HG03442 (cell line): ENCODE measurements around the gene ARHGAP26.

Experiments used
- ATAC-seq: cut with Tn5 transposase; IDR thresholded peaks from one replicate; pipeline ENCODE4 v1.9.1; 2021; ENCODE audit warnings: mild to moderate bottlenecking, moderate library complexity; ENCODE audit not compliant: unreplicated experiment

The ARHGAP26 gene

DNA sequence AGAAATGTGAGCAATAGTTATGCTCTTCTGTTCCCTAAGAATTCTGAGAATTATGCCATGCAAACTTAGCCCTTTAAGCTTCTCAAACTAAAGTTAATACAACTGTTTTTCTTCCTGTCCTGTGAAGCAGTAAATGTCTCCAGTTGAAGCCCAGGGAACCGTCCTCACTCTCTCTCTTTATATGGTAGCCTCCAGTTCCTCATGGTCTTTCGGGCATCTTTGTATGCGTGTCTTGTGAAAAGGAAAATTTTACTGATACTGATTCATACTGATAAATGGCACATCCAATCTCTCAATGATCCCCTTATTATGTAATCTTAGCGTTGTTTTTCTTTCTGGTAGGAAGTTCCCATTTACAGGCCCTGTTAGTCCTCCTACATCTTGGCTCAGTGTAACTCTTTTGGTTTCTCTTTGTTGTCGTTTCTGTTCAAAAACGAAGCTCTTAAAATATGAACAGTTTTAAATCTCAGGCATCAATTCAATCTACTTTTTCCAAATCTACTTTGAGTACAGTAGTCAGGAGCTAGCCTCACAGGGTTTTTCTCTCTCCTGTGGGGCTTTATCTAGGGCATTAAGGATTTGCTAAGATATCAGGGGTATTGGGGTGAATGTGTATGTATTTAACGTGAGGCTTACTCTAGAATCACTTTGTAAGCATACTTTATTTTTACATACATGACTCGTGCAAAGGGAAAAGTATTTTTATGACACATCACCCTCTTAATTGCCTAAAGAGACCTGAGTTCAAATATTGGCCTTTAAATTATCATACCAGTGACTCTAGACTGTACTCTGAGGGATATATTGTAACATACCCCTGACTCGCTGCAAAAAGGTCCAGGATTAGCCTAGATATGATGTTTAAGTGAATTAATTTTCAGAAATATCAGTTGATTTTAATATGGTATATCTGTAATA, 375.3 kb downstream of the ARHGAP26 start:
- ATAC-seq: no peak

DNA sequence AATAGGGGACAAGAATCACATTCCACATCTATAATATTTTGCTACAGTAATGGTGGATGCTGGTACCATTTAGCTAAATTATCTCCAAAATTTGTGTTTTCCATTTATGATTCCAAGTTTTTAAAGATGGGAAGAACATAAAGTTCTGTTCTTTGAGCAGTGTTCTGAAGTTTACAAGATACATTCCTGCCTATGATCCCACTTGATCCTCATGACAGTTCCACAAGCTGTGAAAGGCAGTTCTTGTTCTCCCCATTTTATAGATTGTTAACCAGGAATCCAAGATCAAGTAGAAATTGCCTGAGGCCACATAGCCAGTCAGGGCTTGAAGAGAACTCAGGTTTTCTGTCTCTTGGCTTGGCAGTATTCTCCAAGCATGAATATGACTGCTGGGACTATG, 376.0 kb downstream of the ARHGAP26 start:
- ATAC-seq: no peak

DNA sequence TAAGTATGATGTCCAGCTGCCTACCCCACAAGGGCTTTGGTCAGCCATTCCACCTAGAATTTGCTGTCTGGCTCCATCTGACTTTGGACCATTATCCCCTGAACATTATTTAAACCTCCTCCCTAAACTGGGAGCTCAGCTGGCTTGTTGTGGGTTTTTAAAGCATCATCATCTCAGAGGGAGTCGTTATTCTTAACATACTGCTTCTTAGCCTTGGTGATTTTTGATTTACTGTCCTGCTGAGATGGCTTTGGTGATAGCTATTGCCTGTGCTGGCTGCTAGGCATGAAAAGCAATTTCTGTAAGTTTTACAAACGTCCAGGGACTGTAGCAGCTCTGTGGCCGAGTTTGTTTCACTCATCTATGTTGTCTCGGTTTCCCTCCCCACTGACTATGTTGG, 377.2 kb downstream of the ARHGAP26 start:
- no peak for ATAC-seq

DNA sequence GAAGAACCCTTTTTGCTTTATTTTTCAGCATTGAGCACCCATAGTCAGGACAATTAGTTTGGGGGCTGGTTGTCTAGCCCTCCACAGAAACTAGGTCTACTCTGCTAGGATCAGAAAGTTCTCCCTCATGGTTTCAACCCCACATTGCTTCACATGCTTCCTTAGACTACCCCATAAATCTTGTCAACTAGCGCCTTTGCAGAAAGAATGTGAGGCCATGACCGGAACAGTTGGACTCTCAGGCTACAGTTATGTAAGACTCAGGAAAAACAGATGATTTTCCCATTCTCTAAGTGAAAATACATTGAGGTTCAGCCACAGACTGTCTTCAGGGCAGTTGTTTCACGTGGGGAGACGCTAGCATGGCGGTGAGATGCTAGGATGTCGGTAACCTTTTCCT, 377.7 kb downstream of the ARHGAP26 start:
- ATAC-seq: no peak

DNA sequence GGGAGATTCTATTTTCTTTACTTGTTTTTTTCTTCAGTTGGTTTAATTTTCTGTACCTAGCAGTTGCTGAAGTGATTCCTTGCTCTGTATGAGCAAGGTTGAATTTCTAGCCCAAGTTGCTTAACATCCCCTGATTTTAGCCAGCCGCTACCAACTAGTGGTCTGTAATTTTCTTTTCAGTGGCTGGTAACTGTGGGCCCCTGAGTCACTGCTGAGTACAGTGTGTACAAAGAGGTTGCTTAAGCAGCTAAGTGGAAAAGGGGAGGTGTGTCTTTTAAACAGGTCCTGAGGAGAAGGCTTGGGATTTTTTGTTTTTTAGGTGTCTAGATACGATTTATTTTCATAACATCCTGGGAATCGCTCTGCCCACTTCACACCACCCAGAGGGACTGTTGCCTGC, 378.6 kb downstream of the ARHGAP26 start:
- no peak for ATAC-seq

DNA sequence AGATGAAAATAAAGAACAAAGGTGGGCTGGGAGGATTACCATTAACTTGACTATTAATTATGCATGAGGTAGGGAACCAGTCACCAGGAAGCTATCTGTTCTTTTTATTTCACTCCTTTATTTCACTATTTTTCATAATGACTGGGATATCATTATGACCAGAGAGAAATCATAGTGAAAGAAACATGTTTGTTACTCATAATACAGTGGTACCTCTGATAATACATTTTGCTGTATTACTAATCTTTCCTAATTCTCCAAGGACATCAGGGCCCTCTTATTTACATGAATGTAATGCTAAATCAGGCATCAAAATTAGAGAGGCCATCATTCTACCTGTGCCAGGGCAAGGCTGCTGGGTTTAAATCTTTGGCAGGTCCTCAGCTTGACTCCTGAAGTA, 379.6 kb downstream of the ARHGAP26 start:
- no peak for ATAC-seq

DNA sequence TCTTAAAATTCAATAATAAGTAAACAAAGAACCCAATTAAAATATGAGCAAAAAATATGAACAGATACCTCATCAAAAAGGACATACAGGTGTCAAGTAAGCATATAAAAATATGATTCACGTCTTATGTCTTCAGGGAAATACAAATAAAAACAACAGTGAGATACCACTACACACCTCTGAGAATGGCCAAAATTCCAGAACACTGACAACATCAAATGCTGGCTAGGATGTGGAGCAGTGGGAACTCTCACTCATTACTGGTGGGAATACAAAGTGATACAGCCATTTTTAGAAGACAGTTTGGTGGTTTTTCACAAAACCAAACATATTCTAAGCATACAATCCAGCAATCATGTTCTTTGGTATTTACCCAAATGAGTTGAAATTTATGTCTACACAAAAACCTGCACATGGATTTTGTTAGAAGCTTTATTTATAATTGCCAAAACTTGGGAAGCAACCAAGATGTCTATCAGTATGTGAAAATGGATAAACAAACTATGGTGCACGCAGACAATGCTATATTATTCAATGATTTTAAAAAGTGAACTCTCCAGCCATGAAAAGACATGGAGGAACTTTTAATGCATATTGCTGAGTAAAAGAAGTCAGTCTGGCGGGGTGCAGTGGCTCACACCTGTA, 381.0 kb downstream of the ARHGAP26 start:
- no peak for ATAC-seq

DNA sequence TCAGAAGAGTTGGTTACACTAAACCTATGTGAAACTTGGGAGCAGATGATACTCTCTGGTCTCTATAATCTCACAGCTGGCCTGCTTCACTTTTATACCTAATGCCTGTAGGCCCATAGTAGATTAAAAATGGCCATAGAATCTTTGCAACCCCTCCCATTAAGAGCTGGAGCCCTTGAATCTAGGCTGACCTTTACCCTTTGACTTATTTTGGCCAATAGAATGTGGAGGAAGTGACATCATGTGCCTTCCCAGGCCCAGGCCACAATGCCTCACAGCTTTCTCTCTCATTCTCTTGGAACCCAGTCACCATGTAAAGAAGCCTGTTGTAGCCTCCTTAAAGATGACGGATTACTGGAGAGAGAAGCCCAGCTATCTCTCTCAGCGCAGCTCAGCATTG, 382.3 kb downstream of the ARHGAP26 start:
- no peak for ATAC-seq

DNA sequence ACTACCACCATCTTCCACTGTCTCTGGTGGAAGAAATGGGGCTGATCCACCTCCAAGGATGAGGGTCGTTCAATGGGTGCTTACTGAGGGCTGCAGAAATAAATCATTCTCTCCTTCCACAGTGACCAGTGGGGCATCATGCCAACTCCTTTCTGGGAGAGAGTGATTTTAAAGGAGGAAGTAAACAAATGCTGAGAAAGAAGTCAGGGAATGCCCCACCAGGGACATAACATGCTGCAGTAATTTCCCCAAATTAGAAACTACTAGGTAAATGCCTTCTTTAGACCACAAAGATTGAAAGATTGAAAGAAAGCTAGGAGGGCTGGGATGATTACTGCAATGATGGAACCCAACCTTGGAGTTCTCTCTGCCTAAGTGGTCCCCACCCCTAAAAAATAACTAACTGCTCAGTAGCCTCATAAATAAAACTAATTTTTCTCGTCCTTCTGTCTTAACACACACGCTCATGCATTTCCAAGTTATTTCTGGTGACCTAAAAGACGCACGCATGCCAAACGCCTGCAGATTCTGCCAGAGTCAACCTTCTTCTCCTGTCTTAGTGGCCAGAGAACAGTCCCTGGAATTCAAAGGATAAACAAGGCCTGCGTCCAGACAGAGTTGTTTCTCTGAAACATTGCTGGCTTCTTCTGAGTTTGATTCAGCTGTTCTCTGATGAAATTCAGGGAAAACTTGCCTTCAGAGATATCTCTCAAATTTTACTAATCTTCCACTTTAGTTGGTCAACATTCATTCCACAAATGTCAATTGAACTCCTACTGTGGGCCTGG, 383.3 kb downstream of the ARHGAP26 start:
- no peak for ATAC-seq

DNA sequence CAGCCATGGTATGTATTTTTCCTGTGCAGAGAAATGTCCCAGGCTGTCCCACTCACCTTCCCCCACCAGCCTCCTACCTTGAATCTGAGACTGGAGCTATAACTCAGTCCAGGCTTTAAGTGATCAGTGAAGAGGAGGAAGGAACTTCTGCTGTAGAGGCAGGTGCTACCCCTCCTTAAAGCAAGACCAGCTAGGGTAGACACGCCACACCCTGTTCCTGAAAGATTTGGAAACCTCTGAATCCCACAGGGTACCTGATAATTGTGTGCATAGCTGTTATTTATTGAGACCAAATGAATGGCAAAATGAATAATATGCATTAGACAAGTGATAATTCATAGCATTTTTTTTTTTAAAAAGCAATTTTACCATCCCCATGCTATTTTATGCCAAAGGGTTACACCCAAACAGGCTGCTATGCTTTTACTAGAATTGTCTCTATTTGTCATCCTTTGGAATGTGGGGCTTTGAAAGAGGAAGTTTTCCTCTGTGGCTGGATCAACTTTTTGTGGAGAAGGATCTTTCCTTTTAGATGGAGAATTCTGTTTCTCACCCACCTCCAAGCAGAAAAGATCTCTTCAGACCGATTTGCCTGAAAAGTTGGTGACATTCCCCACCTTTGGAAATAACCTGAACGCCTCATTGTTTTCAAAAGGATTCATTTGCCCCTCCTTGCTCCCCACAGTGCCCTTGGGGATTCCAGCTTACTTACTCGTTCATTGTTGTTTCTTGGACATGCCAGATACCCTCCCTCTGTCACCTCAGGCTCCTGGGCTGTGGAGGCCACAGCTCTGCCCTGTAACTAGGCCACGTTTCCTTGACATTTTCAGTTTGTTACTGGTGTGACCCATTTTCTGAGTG, 384.6 kb downstream of the ARHGAP26 start:
- ATAC-seq: no peak

DNA sequence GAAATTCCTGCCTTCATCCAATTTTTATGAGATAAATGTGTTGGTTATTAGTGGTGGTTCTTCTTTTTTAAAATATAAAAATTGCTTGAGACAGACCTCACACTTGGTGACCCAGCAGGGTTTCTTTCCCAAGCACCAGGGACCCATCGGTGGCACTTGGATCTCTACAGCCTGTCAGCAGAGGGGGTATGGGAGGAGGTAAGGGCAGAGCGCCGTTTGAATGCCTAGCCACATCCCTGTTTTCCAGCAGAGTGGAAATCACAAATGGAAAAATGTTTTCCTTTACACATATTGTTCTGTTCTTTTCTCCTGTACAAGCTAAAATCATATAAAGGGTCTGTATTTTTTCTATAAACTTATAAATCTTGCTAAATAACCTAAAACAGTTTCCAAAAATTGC, 385.3 kb downstream of the ARHGAP26 start:
- ATAC-seq: no peak

DNA sequence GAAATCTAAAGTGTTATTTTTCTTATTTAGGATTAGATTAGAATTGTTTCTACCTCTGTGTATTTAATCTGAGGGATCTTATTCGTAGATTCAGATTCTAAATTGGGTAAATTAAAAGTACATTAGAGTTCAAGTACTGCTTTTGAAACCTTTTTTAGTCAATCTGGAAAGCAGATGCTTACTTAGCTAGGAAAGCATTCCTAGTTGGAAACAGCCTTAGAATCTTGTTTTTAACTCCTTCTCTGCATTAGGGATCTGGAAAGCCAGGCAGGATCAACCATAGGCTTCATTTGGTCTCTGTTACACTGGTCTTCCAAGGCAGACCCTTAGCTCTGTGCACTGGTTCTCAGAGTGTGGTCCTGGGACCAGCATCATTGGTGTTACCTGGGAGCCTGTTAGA, 385.9 kb downstream of the ARHGAP26 start:
- no peak for ATAC-seq

DNA sequence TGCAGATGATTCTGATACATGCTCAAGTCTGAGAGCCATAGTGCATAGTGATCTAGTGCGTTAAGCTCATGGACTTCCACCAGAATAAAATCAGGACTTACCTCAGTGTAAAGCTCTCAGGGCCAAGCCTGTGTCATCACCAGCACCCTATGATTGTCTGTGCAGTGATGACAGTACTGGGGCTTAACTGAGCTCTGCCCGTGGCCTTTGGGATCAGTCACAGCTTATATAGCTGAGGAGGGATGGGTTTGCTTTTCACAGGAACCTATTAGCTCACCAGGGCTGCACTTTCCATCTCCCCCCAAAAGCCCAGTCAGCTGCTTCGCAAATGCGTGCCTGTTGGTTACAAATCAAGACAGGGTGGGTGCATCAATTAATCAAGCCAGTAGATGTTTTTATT, 386.4 kb downstream of the ARHGAP26 start:
- ATAC-seq: no peak

DNA sequence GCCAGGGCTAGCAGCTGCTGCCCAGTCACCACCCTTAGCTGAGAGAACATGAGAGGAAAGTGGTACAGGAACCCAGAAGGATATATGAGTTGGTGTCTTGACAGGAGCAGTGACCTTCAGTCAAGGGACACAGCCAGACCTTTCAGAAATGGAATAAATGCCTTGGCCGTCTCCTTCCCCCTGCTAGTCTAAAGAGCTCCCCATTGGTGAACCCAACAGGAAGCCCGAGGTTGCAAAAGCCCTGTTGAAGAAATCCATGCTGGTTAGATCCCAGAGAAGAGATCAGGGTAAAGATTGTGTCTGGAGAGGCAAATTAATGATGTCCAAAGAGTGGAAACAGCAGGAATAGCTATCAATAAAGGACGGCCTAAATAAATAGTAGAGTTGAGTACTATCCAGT, 388.9 kb downstream of the ARHGAP26 start:
- no peak for ATAC-seq

DNA sequence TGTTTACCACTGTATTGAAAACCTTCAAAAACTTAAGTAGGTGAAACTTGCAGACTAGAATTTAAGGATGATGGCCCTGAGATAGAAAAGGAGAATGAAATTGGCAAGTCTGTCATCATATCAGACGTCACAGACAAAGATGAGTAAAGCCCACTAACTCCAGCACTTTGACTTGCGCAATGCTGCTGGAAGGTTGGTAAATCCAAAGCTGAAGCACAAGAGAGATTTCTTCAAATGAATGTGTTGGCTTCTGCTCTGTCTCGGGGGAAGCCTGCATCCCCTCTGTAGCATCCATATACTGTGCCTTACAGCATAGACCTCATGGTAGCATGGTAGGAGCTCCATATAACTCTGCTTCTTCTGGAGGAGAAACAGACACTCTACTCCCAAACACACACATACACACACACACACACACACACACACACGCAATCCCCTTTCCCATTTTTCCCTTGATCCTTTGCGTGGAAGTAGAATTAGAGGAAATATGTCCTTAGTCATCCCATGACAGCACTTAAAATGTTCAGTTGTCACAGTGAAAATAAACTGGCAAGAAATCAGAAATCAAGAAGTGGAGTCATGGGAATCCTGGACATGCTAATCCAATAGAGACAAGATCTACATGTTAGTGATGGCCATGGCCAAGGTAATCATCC, 391.8 kb downstream of the ARHGAP26 start:
- no peak for ATAC-seq

DNA sequence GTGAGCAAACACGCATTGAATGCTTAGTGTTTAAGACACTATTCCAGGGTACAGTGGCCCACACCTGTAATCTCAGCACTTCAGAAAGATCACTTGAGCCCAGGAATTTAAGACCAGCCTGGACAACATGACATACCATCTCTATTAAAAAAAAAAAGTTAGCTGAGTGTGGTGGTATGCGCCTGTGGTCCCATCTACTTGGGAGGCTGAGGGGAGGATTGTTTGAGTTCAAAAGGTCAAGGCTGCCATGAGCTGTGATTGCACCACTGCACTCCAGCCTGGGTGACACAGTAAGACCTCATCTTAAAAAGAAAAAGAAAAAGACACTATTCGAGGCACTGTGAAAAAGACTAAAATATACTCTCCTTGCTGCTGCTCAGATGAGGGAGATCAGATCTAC, 392.6 kb downstream of the ARHGAP26 start:
- ATAC-seq: no peak

DNA sequence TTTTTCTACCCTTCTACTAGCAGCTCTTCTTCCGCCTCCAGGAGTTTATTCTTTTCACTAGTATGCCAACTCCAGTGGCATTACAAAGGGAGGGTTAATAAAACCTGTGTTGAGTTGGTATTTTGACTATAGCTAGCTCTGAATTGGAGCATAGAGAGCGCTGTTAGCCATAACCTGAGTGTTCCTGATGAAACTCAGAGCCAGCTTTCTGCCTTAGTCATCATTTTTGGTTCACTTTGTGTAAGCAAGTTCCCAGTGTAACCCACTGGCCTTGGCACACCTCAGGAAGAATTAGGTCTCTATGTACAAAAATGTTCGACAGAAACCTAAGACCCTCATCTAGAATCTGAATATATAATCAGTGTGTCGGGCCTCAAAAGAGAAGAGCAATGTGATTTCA, 394.4 kb downstream of the ARHGAP26 start:
- no peak for ATAC-seq

DNA sequence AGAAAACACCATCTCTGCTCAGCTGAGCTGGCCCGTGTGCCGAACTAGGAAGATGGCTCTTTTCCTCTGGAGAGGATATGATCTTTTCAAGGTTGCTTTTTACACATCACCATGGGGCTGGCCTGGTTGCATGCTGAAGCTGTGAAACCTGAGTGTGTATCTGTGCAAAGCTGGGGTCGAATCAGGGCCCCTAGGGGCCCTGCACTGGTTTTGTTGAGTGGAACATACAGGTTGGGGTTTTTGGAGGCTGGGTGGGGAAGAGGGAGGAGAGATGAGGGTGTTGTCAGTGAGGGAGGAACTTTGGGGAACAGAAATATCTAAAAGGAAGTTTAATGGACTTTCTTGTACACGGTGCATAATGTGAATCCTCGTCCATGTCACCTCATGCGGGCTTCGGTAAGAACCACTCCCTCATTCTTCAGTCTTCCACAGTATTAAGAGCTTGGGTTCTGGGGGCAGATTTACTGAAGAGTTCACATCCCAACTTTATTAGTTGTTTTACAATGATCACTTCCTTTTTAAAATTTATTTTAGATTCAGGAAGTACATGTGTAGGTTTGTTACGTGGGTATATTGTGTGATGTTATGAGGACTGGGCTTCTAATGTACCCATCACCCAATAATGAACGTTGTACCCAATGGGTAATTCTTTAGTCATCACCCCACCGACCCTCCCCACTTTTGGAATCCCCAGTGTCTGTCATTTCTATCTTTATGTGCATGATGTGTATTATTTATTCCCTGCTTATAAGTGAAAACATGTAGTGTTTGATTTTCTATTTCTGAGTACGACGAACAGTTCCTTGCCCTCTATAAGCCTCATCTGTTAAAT, 395.1 kb downstream of the ARHGAP26 start:
- no peak for ATAC-seq

DNA sequence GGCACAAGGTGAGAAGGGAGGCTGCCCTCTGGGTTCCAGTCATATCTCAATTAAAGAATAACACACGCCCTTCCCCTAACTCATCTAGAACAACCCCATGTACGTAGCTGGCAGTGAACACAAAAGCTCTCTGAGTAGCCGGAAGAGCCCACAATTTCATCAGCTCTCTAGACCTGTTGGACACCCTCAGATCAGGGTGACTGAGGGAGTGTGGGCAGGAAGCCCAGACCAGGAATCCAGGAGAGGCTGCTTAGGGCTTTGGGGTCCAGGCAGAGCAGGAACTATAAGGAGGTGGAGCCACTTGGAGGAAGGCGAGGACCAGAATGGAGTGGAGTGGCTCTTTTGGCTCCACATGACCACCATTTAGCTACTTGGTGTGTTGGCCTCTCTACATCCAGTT, 395.9 kb downstream of the ARHGAP26 start:
- no peak for ATAC-seq
